Thyroid gland (tissue), 4 donors: ENCODE data around the gene PDE4DIP. TPM values are rescaled to one million over a fixed set of nuclear protein-coding genes. Genes with fewer than 3 reads are reported as not detected.
"Not testable (repeated sequence)": the region's sequence is repeated elsewhere in the genome, so short reads cannot be mapped to it uniquely, and the experiment has no call there.

Experiments used
- DNase-seq, 2 donors: peaks; one replicate each; pipeline ENCODE4 v3.0.0-alpha.2; 2019
- H3K27ac ChIP-seq, 3 donors: fragments of 200-600 bp; sonication (generic); 1 replicate in 2 of 3; 2 replicates in 1 of 3; pipeline ENCODE4 v1.5.1; 2016 to 2019; ENCODE audit warnings: mild to moderate bottlenecking in 1 of 3, moderate library complexity in 1 of 3
- H3K27me3 ChIP-seq: fragments of 200-600 bp; sonication (generic); one replicate; pipeline ENCODE4 v1.5.1; 2019
- H3K36me3 ChIP-seq, 2 donors: fragments of 200-600 bp; sonication (generic); one replicate each; pipeline ENCODE4 v1.5.1; 2016 to 2019
- H3K4me1 ChIP-seq, 2 donors: fragments of 200-600 bp; sonication (generic); one replicate each; pipeline ENCODE4 v1.5.1; 2017 to 2019
- H3K4me3 ChIP-seq, 3 donors: fragments of 200-600 bp; sonication (generic); replicated peaks in 1 of 3; 1 replicate in 2 of 3; 2 replicates in 1 of 3; pipeline ENCODE4 v1.5.1; 2016; ENCODE audit warnings: mild to moderate bottlenecking in 1 of 3
- H3K9me3 ChIP-seq: fragments of 200-600 bp; sonication (generic); one replicate; pipeline ENCODE4 v1.5.1; 2017
- WGBS, 2 donors: methylation state at CpG; one replicate each; pipeline ENCODE4 v1.1.5; 2017; 5-methylcytosine and 5-hydroxymethylcytosine counted together
- intact Hi-C: fragments of 100-400 bp; cut with DNase I; formaldehyde crosslinking; loops from one replicate; pipeline ENCODE4 v1.15.1; 2023
- total RNA-seq, 4 donors: library from RNA; depleted of rRNA; stranded (reverse); fragments of >200 nt; gene quantifications; one replicate each; pipeline ENCODE4 v1.2.3, GENCODE V29; 2016

PDE4DIP gene
- total RNA-seq, 4 donors from 2014 or later: 42.8 to 69.7 (median 57.0) TPM

GRCh38 chr1:149009761-149010160 lies 165.5 kb downstream of the PDE4DIP start:
- H3K9me3 ChIP-seq, intact Hi-C loops, H3K36me3 ChIP-seq, H3K27me3 ChIP-seq, H3K4me1 ChIP-seq, DNase-seq, H3K4me3 ChIP-seq, H3K27ac ChIP-seq: not testable (repeated sequence)
- WGBS, 2 donors: 95 to 100% methylated on average over 3 of the region's 3 CpGs

- H3K4me3 ChIP-seq, intact Hi-C loops, DNase-seq, H3K27ac ChIP-seq, H3K4me1 ChIP-seq, H3K9me3 ChIP-seq, H3K27me3 ChIP-seq, H3K36me3 ChIP-seq: not testable (repeated sequence)
- WGBS, 2 donors: 89 to 100% methylated on average over 1 to 3 of the region's 5 CpGs
Measured at GRCh38 chr1:149012599-149012998, 168.4 kb downstream of the PDE4DIP start.

DNA sequence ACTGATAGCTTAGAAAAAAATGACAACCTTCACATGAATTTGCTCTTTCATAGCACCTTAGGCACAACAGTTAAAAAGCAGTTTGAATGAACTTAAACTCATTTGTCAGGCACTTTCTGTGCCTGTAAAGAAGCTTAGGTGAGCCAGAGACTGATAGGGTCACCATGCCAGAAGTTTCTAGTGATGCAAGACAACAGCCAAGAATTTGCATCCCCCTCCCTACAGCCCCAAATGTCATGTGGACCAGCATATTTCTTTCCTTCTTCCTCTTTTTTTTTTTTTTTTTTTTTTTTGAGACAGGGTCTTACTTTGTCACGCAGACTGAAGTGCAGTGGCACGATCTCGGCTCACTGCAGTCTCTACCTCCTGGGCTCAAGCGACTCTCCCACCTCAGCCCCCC lies 169.3 kb downstream of the PDE4DIP start:
- H3K9me3 ChIP-seq, H3K27ac ChIP-seq, H3K4me1 ChIP-seq, DNase-seq, intact Hi-C loops, H3K4me3 ChIP-seq, H3K27me3 ChIP-seq, H3K36me3 ChIP-seq: not testable (repeated sequence)
- WGBS, 2 donors: 82 to 98% methylated on average over 4 of the region's 4 CpGs

DNA sequence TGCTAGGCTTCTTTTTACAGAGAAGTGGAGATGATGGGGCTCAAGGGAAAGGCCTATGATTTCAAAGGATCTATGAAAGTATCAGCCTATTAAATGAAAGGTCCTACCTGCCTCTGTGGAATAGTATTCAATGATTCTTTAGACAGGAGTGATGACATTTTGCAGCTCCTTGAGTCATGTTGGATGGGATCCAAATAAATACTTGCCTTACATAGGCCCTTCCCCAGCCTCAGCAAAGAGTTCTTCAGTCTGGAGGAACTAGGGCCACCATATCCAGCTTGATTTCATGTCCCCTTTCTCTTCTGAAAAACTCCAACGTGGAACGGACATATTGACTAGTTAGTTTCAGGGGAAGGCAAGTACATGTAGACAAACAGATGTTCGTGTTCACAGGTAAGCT lies 171.3 kb downstream of the PDE4DIP start:
- H3K4me1 ChIP-seq, H3K27me3 ChIP-seq, DNase-seq, H3K36me3 ChIP-seq, H3K9me3 ChIP-seq, H3K4me3 ChIP-seq, intact Hi-C loops, H3K27ac ChIP-seq: not testable (repeated sequence)
- 70% methylated on average over 3 of the region's 3 CpGs; no CpG with 5 or more reads in 1 of the 2 donors for WGBS, 2 donors

DNA sequence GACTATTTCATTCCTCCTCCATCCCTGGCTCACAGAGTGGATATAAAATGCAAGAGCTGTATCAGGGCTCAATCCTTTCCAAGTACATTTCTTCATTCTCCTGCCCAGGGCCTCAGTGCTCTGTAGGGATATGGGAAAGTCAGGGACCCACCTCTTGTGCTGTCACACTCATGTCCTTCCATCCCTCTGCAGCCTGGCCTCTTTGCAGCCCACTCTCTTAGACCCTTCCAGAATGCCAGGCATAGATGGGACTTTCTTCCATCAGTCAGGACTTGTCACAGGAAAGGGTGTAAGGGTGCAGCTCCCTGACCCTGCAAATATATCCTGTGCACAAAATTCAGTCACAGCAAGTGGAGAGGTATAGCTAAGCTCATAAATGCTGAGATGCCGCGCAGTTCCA lies 172.4 kb downstream of the PDE4DIP start:
- intact Hi-C loops, H3K36me3 ChIP-seq, H3K4me3 ChIP-seq, DNase-seq, H3K27ac ChIP-seq, H3K4me1 ChIP-seq, H3K27me3 ChIP-seq, H3K9me3 ChIP-seq: not testable (repeated sequence)
- whole genome bisulfite sequencing, 2 donors: no CpG with 5 or more reads among the region's 2 CpGs

GRCh38 chr1:149018577-149018976 lies 174.3 kb downstream of the PDE4DIP start:
- H3K27ac ChIP-seq, DNase-seq, H3K9me3 ChIP-seq, H3K4me3 ChIP-seq, H3K4me1 ChIP-seq, H3K36me3 ChIP-seq, H3K27me3 ChIP-seq, intact Hi-C loops: not testable (repeated sequence)
- 95 to 100% methylated on average over 2 of the region's 3 CpGs for WGBS, 2 donors

DNA sequence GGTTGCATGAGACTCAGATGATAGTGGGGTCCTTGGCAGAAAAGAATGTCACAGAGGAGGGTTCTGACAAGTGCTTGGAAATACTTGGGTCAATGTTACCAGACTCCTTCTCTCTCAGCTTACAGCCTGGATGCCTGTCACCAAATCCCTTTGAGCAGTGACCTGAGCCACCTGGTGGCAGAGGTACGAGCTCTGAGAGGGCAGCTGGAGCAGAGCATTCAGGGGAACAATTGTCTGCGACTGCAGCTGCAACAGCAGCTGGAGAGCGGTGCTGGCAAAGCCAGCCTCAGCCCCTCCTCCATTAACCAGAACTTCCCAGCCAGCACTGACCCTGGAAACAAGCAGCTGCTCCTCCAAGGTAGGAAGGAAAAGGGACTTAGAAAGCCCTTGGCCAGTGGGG lies 180.1 kb downstream of the PDE4DIP start:
- H3K9me3 ChIP-seq, H3K4me3 ChIP-seq, H3K36me3 ChIP-seq, H3K27ac ChIP-seq, H3K27me3 ChIP-seq, H3K4me1 ChIP-seq, DNase-seq, intact Hi-C loops: not testable (repeated sequence)
- WGBS, 2 donors: no CpG with 5 or more reads among the region's 3 CpGs

DNA sequence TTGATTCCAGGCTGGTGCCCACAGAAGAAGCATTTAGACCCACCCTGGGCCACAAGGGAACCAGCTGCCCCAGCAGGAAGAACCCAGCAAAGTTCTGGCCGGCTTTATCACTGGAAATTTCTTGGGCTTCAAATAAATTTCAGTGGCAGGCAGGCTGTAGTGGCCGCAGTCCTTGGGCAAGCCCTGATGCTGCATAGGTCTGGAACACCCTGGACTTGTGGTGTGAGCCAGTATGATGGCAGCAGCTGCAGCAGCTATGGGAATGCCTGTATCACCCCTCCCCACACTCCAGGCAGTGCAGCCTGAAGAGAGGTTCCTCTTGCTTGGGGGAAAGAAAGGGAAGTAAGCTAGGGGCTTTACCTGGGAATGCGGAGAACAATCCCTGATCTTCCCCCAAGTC lies 189.7 kb downstream of the PDE4DIP start:
- H3K36me3 ChIP-seq, H3K9me3 ChIP-seq, H3K27me3 ChIP-seq, H3K4me3 ChIP-seq, intact Hi-C loops, DNase-seq, H3K4me1 ChIP-seq, H3K27ac ChIP-seq: not testable (repeated sequence)
- WGBS, 2 donors: 80% methylated on average over 1 of the region's 3 CpGs; no CpG with 5 or more reads in 1 of the 2 donors

GRCh38 chr1:149043056-149043455 lies 198.8 kb downstream of the PDE4DIP start:
- 0% methylated on average over 2 of the region's 4 CpGs; no CpG with 5 or more reads in 1 of the 2 donors for WGBS, 2 donors
- H3K27ac ChIP-seq, H3K9me3 ChIP-seq, intact Hi-C loops, H3K4me1 ChIP-seq, H3K36me3 ChIP-seq, H3K27me3 ChIP-seq, H3K4me3 ChIP-seq: not testable (repeated sequence)
- DNase-seq: peak in 1 of 2 donors; percentile 12

DNA sequence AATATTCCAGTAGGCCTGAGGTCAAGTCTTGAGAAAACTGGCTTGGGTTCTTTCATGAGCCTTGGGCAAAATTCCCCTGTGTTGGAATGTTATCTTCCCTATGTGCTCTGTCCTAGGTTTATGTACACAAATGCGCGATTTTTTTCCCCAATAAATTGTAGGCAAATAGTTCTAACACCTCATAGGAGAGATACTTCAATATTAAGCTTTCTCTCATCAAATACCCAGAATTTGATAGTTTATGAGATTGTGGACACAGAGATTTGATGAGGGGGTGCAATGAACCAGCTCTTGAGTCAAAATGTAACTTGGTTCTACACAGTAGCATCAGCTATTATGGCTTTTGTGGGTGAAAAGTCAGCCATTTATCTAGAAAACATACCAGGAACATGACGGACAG lies 220.4 kb downstream of the PDE4DIP start:
- H3K27ac ChIP-seq, H3K4me1 ChIP-seq, DNase-seq, H3K27me3 ChIP-seq, intact Hi-C loops, H3K36me3 ChIP-seq, H3K9me3 ChIP-seq, H3K4me3 ChIP-seq: not testable (repeated sequence)
- 89 to 93% methylated on average over 3 of the region's 3 CpGs for WGBS, 2 donors
